ENCODE data around the gene GADD45B. TPM values are rescaled to one million over a fixed set of nuclear protein-coding genes. Genes with fewer than 3 reads are reported as not detected.

Gene GADD45B
- total RNA-seq, 1 donor from 2014 or later, result 91.2 TPM

DNA sequence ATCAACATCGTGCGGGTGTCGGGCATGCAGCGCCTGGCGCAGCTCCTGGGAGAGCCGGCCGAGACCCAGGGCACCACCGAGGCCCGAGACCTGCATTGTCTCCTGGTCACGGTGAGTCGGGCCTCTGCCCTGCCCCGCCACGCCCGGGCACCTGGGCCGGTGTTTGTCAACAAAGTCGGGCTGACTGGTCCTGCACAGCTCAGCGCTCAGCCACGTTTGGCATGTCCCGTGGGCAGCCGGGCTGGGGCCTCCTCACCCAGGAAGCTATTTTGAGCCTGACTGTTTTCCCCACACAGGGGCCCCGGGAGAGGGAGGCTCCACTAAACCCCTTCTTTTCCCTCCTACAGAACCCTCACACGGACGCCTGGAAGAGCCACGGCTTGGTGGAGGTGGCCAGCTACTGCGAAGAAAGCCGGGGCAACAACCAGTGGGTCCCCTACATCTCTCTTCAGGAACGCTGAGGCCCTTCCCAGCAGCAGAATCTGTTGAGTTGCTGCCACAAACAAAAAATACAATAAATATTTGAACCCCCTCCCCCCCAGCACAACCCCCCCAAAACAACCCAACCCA, 1.3 kb downstream of the GADD45B start:
- intact Hi-C loops (cut with DNase I), result loop anchor here (10.0 kb wide), 2 partner anchors 98 to 138 kb away; no protein-coding TSS in a partner anchor
- Histone ChIP-seq H3K4me1 (peaks cover 24% of the 10 kb centered on the region), H3K27ac (peak overlapping the region; percentile 91), H3K27me3 (no peaks in the 10 kb centered on the region), H3K36me3 (peaks cover 10% of the 10 kb centered on the region), H3K4me3 (peak overlapping the region; percentile 93), H3K9me3 (no peaks in the 10 kb centered on the region)
- DNase-seq (peak; percentile 79), ATAC-seq (peak; percentile 0)
- TF ChIP-seq, protein P1, sequence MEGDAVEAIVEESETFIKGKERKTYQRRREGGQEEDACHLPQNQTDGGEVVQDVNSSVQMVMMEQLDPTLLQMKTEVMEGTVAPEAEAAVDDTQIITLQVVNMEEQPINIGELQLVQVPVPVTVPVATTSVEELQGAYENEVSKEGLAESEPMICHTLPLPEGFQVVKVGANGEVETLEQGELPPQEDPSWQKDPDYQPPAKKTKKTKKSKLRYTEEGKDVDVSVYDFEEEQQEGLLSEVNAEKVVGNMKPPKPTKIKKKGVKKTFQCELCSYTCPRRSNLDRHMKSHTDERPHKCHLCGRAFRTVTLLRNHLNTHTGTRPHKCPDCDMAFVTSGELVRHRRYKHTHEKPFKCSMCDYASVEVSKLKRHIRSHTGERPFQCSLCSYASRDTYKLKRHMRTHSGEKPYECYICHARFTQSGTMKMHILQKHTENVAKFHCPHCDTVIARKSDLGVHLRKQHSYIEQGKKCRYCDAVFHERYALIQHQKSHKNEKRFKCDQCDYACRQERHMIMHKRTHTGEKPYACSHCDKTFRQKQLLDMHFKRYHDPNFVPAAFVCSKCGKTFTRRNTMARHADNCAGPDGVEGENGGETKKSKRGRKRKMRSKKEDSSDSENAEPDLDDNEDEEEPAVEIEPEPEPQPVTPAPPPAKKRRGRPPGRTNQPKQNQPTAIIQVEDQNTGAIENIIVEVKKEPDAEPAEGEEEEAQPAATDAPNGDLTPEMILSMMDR (IDR thresholded peaks at IDR 0.05), result no peak

DNA sequence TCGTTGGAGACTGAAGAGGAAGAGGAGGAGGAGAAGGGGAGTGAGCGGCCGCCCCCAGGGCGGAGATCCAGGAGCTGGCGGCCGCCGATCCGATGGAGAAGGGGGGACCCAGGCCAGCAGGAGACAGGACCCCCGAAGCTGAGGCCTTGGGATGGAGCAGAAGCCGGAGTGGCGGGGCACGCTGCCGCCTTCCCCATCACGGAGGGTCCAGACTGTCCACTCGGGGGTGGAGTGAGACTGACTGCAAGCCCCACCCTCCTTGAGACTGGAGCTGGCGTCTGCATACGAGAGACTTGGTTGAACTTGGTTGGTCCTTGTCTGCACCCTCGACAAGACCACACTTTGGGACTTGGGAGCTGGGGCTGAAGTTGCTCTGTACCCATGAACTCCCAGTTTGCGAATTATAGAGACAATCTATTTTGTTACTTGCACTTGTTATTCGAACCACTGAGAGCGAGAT, 1.8 kb downstream of the GADD45B start:
- peaks cover 24% of the 10 kb centered on the region for H3K4me1 ChIP-seq
- TF ChIP-seq, protein P1 (IDR thresholded peaks at IDR 0.05), result no peak
- ATAC-seq (no peak), DNase-seq (no peak)
- H3K27ac ChIP-seq, result peak overlapping the region; percentile 91
- H3K36me3 ChIP-seq, result peaks cover 10% of the 10 kb centered on the region
- intact Hi-C loops (cut with DNase I), result loop anchor here (10.0 kb wide), 2 partner anchors 97 to 137 kb away; no protein-coding TSS in a partner anchor
- peaks cover under 1% of the 10 kb centered on the region for H3K9me3 ChIP-seq
- peak overlapping the region; percentile 93 for H3K4me3 ChIP-seq
- no peaks in the 10 kb centered on the region for H3K27me3 ChIP-seq

- H3K27me3 ChIP-seq, result no peaks in the 10 kb centered on the region
- peaks cover 6% of the 10 kb centered on the region for H3K9me3 ChIP-seq
- DNase-seq (peak; percentile 87), ATAC-seq (peak; percentile 6)
- peaks cover 24% of the 10 kb centered on the region for H3K4me1 ChIP-seq
- intact Hi-C loops (cut with DNase I), result loop anchor here (10.0 kb wide), 2 partner anchors 96 to 136 kb away; no protein-coding TSS in a partner anchor
- H3K27ac ChIP-seq, result peak overlapping the region; percentile 91
- H3K36me3 ChIP-seq, result peaks cover 10% of the 10 kb centered on the region
- H3K4me3 ChIP-seq, result peak overlapping the region; percentile 93
- TF ChIP-seq, protein P1 (IDR thresholded peaks at IDR 0.05), result peak; percentile 29
Observed at GRCh38 chr19:2478278-2478755, 2.4 kb downstream of the GADD45B start.

- Histone ChIP-seq H3K36me3 (peaks cover 10% of the 10 kb centered on the region), H3K4me1 (peaks cover 24% of the 10 kb centered on the region), H3K4me3 (peak overlapping the region; percentile 93), H3K27ac (peak overlapping the region; percentile 91), H3K9me3 (peaks cover 10% of the 10 kb centered on the region), H3K27me3 (no peaks in the 10 kb centered on the region)
- ATAC-seq (peak; percentile 33), DNase-seq (peak; percentile 90)
- TF ChIP-seq, protein P1 (IDR thresholded peaks at IDR 0.05), result no peak
- intact Hi-C loops (cut with DNase I), result loop anchor here (10.0 kb wide), 2 partner anchors 96 to 136 kb away; no protein-coding TSS in a partner anchor
Observed at GRCh38 chr19:2478756-2479555, 3.0 kb downstream of the GADD45B start.

DNA sequence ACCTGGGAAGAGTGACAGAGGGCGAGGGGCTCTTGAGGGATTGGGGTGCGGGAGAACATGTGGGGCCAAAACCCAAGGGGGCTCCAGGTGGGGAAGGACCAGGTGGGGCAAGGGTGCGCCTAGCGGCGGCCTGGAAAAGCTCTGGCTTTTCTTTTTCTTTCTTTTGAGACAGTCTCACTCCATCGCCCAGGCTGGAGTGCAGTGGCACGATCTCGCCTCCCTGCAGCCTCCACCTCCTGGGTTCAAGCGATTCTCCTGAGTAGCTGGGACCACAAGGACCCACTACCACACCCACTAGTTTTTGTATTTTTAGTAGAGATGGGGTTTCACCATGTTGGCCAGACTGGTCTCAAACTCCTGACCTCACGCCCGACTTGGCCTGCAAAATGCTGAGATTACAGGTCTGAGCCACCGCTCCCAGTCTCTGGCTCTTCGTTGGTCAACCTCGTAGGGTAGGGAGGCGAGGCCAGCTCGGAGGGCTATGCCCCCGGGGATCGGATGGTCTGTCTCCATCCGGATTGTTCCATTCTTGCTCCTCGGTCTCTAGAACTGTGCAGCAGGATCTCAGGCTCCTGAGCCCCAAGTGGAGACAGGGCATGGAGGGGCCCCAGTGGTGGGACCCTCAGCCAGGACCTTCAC, 3.7 kb downstream of the GADD45B start:
- intact Hi-C loops (cut with DNase I), result loop anchor here (10.0 kb wide), 2 partner anchors 95 to 135 kb away; no protein-coding TSS in a partner anchor
- peak overlapping the region; percentile 93 for H3K4me3 ChIP-seq
- TF ChIP-seq, protein P1 (IDR thresholded peaks at IDR 0.05), result peak; percentile 19
- peaks cover 10% of the 10 kb centered on the region for H3K9me3 ChIP-seq
- no peak for DNase-seq
- peaks cover 24% of the 10 kb centered on the region for H3K4me1 ChIP-seq
- ATAC-seq, result no peak
- H3K36me3 ChIP-seq, result peaks cover 10% of the 10 kb centered on the region
- no peaks in the 10 kb centered on the region for H3K27me3 ChIP-seq
- H3K27ac ChIP-seq, result peak overlapping the region; percentile 91
